Endometrial microvascular endothelial cells (primary cell): ENCODE measurements around the gene FGF12. TPM values are rescaled to one million over a fixed set of nuclear protein-coding genes. Genes with fewer than 3 reads are reported as not detected.

ENCODE experiments used
- in situ Hi-C: cut with HindIII; loops from 2 replicates; pipeline ENCODE4 v1.10.0; 2017; ENCODE audit warnings: low sequenced_read_pairs, low pct_unique_long_range_greater_than_20kb; ENCODE audit errors: inconsistent ontology term
- total RNA-seq: library from RNA; depleted of rRNA; stranded (reverse); fragments of >200 nt; gene quantifications from one replicate; pipeline ENCODE4 v1.2.3, GENCODE V29; 2015; ENCODE audit errors: inconsistent ontology term

Gene FGF12
- total RNA-seq, 1 donor from 2014 or later = 3.1 TPM

DNA sequence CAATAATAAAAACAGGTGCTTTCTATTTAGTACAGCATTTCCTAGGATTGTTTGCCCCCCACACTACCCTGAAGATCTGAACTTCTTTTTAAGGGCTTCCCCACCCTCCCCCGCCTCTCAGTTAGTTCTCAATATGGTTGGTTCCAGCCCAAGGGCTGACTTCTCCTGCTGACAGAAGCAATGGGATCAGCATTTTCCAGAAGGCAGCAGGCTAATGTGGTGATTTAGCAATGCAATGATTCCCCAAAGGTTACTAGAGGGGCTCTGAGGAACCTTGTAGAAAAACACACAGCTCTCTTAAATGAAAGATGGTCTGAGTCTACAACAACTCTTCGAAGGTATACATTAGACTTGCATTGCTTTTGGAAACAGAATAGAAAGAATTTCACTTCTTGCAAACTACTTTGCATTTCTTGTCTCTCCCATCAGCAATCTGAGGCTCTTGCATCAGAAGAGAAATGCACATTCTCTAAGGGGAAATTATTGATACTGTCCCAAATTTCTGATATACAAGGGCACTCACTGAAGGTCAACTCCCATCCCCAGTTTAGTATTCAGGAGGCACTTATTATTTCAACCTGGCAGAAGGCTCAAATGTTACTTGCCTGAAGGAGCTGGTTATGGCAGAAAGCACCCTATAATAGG is 30.3 kb downstream of the FGF12 start:
- in situ Hi-C loops = no loop called here

DNA sequence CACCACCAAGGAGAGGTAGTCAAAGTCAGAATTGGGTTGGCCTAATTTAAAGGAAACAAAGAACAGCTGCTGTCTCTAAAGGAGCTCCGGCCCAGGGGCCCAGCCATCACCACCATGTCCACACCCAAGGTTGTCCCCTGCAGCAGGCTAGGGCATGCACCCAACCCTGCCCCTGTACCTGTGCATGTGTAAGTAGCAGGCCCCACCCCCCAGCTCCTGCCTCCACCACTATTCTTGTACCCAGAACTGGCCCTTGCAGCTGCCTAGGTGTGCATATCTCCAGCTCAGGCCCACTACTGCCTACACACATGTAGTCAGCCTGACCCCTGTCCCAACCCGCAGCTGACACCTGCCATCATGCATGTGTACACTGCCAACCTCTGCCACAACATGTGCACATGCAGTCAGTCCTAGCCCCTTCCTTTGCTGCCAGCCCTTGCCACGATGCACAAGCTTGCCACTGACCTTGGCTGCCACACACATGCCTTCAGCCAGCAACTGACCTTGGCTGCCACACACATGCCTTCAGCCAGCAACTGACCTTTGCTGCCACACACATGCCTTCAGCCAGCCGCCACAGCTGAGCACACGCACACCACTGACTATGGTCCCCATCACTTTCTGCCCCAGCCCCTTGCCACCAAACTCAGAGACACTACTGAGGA is 39.7 kb downstream of the FGF12 start:
- in situ Hi-C loops = no loop called here

- in situ Hi-C loops = no loop called here
Measured at GRCh38 chr3:192685801-192686200, 41.5 kb downstream of the FGF12 start.

DNA sequence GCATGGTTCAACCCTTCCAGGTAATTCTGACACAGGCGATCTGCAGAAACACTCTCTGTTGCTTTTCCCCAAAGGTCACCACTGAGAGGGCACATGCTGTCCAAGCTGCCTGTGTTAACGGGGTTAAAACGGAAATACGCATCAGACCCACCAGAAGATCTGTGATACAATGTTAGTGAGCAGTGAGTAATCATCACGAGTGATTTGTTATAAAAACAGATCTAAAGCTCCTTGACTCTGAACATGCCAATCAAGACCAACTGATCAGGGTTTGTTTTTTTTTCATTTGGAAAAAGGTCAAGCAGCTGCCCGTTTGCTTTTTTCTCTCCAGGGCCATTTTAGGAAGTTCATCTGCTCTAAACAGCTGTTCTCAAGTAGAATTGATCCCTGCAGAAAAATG is 43.2 kb downstream of the FGF12 start:
- in situ Hi-C loops = no loop called here

- in situ Hi-C loops = no loop called here
Measured at GRCh38 chr3:192675958-192676649, 51.2 kb downstream of the FGF12 start.

DNA sequence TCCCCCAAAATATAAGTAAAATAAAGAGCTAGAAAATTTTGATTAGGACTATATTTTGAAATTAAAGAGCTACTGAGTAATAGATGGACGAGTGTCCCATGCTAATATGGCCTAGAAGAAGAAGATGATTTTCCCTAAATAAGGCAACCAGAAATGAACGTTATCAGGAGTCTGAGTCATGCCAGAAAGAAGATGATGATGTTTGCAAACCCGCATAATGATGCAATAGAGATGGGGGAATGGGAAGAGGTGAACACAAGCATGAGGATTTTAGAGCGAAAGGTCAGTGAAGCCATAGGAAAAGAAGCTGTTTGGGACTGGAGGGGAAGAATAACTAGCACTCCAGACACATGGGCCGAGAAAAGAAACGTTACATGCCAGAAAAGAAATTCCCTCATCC is 71.7 kb downstream of the FGF12 start:
- in situ Hi-C loops = no loop called here

DNA sequence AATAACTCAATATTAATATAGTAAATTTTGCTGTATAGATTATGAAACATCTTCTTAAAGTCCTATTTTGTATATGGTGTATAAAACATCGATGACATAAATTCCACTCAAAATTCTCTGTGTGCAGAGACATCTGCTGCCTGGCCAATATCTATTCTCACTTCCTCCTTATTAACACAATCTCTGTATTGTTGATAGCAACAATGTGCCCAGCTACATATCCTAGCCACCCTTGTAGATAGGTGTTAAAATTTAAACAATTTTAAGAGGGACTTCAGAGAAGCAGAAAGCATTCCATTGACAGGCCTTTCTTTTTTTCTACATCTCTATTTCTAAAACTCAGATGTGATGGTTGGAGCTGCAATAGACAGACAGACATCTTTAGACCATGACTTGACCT is 72.3 kb downstream of the FGF12 start:
- in situ Hi-C loops = no loop called here

GRCh38 chr3:192653862-192654261 is 73.5 kb downstream of the FGF12 start:
- in situ Hi-C loops = no loop called here

DNA sequence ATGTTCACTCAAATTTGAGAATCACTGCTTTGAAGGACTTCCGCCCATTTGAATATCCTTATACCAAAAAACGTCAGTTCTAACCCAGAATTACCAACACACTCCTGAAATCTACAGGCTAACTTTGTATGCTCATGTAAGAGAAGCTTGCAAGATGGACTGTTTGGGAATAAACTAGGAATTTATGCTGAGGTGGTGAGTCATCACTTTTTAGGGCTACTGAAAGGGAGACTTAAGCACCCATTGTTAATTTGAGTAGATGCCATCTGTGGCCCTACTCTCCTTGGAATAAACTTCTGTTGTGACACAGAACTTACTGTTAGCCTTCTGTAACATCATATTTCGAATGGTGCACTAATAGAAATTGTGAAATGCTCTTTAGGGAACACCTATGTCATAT is 74.6 kb downstream of the FGF12 start:
- in situ Hi-C loops = no loop called here

- in situ Hi-C loops = no loop called here
Measured at GRCh38 chr3:192651836-192652512, 75.4 kb downstream of the FGF12 start.

DNA sequence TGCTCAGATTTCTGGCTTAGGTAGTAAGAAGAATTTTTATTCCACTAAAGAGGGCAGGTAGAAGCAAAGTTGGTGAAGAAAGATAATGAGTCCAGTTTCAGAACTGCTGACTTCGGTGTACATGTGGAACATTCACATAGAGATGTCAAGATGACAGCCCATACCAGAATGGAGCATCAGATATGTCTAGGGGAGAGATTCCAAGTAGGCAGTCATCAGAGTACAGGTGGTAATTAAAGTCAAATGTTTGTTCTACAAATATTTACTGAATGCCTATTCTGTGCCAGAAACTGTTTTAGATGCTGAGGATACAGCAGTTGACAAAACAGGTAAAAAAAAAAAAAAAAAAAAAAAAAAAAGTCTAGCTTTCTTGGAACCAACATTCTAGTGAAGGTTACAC is 81.9 kb downstream of the FGF12 start:
- in situ Hi-C loops = no loop called here

DNA sequence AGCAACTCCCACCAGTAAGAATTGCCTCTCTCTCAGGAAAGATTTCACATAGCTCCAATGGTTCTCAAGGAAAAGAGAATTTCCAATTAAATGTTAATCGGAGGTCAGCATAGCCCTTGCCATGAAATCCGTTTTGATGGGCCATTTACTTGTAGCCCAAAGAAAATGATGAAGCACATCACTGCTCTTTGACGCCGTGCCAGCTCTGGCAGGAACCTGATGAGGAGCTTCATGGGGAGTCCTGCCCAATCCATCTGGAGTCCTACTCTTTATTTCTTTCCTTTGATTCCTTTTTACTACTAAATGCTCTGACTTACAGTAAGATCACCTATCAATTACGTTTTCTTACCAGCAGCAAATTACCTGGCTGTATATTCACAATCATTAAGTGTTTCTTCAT is 84.7 kb downstream of the FGF12 start:
- in situ Hi-C loops = no loop called here

DNA sequence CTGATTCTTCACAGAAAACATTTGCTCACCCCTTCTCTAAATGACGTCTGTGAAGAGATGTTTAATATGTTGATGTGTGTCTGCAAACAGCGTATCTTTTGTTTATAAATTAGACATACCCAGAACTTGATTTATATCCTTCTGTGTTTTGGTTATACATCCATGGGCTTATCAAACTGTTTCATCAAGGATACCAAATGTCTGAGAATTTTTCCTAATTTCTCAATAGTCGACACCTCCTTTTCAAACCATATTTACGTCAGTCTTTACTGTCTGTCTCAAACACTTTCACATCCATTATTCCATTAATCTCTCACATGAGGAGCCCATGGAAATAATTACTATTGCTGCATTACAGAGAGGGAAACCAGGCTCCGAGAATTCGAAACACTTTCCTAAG is 85.4 kb downstream of the FGF12 start:
- in situ Hi-C loops = no loop called here

DNA sequence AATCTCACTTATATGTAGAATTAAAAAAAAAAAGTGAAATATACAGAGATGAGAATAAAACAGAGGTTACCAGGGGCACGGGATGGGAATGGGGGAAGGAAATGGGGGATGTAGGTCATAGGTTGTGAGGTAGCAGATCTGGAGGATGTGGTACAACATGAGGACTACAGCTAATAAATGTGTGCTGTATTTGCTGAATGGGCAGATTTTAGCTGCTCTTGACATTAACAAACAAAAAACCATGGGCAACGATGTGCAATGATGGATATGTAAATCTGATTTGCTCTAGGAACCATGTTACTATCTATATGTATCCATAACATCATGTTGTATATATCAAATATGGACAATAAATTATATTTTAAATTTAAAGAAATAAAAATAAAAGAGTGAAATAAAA is 87.4 kb downstream of the FGF12 start:
- in situ Hi-C loops = no loop called here

- in situ Hi-C loops = no loop called here
Measured at GRCh38 chr3:192637803-192638202, 89.5 kb downstream of the FGF12 start.

DNA sequence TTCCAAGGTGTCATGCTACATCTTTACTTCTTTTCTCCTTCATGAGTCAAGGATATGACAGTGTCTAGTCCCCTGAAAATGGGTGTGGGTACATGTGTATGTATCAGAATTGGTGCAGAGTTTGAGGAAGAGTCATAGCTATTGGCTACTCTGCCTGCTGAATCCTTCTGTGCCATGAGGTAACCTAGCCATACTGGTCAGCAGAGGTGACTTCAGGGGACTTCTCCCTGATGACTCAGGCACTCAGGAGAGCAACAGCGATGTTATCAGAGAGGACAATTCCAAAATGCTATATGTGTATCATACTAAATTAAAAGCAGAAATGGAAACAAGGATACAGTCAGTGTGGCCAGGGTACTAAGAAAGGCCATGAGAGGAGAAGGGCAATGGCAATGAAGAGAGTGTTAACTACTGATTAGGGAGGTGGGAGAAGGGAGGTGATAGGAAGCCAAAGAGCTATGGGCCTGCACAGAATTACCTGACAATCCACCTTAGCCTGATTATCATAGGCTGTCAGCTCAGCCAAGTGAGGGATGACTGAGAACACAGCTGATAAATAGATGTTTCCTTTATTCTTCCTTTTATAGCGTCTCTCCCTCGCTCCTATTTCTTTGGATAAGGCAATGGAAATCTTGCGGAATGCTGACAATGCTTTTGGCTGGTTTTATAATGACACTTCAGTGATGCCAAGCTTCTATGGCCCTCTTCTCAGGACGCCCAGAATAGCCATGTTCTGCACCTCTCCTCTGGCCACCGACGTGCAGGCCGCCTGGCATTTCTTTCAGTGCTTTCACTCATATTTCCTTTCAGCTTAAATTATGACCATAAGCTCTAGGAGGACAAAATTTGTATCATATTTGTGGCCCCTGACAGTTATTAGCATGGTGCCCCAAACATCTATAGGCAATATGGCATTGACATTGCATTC is 90.6 kb downstream of the FGF12 start:
- in situ Hi-C loops = no loop called here

DNA sequence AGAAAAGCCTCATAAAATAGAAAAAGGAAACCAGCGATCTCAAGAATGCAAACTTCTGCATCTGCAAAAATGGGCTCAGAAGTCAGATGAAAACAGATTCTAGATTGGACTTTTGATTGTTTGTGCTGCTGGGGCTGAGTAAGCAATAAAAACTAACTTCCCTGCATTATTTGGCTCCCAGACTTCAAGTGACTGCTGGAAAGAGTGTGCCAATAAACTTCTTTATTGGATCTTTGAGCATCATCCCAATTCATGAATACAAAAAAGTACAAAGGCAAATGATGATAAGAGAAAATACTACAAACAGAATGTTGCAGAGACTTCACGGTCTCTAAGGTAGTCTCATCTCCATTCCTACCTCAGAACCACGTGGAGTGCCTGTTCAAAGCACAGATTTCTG is 97.9 kb downstream of the FGF12 start:
- in situ Hi-C loops = no loop called here

DNA sequence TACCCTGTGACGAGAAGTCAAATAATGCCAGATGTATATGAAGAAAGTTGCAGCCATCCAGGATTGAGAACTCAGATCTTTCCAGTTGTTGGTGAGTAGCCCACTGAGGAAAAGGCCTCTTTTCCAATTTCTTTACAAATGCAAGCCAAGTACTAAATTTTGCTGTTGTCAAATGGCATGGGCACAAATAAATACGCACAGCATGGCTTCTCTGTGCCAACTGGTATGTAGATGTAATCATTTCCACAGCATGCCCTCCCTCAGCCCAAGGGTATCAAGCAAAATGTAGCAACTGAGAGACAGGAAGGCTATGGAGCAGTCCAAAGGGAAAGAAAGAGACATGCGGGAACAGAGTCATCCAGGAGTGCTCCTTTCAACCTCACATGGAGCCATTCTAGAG is 105.4 kb downstream of the FGF12 start:
- in situ Hi-C loops = no loop called here

GRCh38 chr3:192620275-192620674 is 107.1 kb downstream of the FGF12 start:
- in situ Hi-C loops = no loop called here
